ENCODE measurements around the gene ACSF3.

The ACSF3 gene

DNA sequence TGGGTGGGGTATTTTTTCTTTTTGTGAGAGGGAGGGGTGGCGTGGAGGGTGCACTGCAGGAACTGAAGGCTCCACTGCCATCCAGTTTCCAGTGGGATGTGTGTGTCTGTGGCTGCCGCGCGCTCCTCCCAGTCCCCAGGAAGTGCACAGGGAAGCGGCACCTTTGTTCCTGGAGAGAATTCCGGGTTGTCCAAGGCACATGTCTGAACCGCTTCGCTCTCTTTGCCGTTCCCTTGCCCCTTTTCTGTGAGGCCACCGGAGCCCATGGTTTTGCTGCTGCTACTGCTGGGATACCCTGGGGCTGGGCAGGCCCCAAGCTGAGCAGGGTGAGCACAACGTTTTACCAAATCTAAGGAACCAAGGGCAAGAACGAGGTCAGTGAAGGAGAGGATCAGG lies 19.5 kb downstream of the ACSF3 start:
- DNase-seq, result no peak

DNA sequence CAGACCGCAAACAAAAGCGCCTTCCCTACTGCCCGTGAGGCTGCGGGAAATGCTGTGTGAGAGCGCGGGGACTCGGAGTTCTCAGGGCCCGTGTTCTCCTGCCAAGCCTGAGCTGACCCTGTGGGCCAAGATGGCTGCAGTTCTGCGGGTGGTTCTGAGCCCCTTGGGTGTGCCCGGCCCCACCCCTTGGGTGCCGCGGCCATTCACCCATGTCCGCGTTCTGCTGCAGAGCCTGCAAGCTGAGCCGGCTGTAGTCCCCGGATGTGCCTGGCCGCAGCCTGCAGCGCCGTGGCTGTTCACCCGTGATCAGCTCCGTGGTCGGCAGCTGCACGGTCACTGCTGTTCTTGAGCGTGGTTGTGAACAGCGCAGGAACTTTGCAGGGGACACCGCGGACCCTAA lies 20.0 kb downstream of the ACSF3 start:
- no peak for DNase-seq

DNA sequence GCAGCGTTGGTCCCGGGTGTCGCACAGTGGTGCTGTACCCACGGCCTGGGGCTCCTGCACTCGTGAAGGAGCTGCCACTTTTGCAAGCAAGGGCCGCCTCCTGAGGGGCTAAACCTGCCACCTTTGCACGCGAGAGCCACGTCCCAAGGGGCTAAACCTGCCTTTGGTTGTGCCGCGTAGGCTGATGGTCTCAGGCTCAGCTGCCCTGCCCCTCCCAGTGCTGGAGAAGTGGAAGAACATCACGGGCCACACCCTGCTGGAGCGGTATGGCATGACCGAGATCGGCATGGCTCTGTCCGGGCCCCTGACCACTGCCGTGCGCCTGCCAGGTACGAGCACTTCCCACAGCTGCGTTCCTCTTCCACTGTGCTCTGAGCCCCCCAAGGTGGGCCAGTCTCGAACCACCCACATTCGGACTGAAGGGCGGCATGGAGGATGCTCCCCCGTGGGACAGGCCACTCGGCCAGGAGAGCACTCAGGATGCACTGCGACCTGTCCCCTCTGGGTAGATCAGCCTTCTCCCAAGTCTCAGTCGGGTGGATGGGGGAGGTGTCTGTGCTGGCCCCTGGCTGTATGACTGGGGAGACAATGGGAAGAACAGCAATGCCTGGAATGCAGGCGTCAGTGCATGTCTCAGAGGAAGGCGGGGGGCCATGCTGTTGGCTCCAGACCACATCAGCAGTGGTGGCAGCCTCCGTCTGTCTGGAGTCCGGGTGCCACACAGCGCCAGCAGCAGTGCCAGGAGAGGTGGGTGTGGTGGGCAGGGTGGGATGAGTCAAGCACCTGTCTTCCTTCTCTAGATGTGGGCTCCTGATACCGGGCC lies 20.7 kb downstream of the ACSF3 start:
- DNase-seq, result no peak

DNA sequence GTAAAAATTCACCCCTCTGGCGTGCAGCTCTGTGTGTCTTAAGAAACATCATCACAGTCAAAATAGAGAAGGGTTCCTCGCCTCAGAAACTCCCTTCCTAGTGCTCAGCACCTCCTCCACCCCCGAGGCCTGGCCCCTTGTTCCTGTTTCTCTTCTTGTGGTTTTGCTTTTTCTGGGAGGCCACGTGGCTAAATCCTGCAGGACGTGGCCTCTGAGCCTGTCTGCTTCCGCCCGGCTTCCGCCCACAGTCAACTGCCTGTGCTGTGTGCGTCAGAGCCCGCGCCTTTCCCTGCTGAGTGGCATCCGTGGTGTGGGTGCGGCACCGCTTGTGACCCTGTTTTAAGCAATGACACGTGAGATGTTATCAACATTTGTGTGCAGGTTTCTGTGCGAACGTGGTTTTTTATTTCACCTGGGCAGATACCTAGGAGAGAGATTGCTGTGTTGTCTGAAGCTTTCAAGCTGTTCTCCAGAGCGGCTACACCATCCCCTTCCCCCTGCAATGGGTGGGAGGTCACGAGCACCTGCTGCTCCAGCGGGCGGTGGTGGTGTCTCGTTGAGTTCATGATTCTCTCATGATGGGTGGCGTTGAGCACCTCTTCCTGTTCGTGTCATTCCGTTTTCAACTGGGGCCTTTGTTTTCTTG lies 21.7 kb downstream of the ACSF3 start:
- DNase-seq, result no peak

DNA sequence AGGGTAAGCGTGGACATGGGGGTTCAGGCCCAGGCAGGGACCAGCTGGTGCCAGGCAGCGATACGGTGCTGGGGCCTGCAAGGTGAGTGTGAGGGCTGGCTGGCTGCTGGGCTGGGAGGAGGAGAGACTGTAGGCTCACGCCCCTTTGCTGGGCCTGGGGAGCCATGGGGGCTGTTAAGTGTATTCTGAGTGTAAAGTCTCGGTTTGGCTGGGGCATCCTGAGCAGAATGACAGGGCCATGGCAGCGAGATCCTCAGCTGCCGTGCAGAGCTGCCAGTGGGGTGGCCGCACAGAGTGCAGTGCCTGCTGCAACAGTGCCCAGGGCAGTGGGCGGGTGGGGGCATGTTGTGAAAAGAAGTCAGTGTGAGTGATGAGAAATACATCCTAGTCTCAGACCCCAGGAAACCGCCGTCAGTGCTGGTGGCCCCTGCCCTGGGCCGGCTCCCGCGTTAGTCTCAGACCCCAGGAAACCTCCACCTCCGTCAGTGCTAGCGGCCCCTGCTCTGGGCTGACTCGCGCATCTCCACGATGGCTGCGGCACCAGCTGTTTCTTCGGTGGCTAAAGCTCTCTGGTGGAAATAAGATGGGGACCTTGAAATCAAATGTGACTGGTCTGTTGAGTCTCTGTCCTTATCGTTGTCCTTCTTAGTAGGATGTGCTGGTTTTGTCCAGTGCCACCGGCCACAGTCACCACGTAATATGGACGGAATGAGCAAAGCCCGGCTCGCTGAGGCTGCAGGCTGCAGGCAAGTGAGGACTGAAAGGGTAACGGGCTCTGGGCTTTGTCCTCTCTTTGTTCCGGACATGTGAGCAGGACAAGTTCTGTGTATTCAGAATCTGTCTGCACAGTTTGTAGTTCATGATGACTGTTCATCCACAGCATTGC lies 22.9 kb downstream of the ACSF3 start:
- no peak for DNase-seq

DNA sequence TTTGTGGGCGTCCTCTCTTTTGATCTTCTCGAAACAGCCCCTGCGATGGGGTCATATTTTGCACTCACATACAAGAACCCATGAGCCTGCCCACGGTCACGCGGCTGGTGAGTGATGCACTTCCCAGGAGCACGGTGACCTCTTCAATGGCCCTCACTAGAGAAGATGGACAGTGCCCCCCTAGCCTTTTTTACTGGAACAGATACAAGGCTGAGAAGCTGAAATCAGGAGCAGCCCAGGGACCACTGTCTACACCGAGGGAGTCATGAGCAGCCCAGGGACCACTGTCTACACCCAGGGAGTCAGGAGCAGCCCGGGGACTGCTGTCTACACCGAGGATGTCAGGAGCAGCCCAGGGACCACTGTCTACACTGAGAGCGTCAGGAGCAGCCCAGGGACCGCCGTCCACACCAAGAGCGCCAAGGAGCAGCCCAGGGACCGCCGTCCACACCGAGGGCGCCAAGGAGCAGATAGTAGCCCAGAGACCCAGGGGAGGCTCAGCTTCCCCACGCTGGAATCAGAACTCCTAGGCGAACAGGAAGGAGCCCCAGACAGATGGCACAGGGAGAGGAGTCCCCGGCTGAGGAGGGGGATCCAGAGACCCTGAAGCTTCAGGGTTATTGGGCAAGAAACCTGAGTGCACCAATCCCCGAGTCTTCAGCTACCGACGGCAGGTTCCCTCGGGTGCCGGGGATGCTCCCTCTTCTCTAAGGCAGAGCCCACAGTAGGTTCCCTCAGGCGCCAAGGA lies 23.7 kb downstream of the ACSF3 start:
- no peak for DNase-seq

DNA sequence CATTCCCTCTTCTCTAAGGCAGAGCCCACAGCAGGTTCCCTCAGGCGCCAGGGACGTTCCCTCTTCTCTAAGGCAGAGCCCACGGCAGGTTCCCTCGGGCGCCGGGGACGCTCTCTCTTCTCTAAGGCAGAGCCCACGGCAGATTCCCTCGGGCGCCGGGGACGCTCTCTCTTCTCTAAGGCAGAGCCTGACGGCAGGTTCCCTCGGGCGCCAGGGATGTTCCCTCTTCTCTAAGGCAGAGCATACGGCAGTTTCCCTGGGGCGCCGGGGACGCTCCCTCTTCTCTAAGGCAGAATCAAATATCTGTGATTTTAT lies 24.3 kb downstream of the ACSF3 start:
- DNase-seq, result no peak

DNA sequence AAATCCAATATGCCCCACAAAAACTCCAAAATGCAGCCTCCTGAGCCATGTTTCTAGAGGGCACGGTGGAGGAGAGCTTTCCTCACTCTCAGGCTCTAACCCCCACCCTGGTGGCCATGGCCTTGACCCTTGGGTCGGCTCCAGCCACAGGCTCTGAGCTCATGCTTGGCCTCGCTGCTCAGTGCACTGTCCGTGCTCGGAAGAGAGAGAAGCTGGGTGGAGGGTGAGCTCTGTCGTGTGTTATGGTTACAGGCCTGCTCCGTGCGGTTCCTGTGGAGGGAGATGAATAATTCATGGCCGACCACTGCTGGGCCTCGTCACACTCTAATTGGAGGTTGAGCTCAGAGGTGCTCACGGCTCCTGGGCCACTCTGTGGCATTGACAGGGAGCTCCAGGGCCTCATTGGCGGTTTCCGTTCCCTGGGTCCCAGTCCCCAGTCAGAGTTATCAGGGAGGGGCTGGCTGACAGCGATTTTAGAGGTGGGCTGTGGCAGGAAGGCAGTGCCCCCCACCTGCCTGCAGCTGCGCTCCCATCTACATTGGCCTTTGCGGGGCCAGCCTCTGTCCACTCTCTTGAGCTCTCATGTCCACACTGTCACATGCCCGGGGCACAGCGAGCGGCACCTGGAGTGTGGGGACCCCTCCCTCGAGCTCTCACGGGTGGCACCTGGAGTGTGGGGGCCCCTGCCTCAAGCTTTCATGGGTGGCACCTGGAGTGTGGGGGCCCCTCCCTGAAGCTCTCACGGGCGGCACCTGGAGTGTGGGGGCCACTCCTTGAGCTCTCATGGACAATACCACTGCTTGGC lies 24.9 kb downstream of the ACSF3 start:
- no peak for DNase-seq

DNA sequence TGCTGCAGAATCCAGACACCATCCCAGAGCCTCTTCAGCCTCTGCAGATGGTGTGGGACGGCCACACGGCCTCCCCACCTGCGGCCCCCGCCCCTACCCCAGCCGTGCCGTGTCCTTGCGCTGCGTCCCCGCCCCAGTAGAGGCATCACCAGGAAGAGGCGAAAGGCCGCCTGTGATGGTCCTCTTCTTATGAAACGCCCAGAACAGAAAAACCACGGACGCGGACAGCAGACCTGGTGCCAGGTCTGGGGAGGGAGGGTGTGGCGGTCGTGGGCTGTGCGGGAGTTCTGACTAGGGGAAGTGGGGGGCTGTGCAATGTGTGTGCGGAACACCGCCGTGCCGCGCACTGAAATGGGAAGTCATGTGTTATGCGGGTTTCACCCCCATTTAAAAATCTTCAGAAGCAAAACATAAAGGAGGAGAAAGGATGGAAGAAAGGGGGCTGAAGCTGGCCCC lies 25.5 kb downstream of the ACSF3 start:
- DNase-seq, result no peak

DNA sequence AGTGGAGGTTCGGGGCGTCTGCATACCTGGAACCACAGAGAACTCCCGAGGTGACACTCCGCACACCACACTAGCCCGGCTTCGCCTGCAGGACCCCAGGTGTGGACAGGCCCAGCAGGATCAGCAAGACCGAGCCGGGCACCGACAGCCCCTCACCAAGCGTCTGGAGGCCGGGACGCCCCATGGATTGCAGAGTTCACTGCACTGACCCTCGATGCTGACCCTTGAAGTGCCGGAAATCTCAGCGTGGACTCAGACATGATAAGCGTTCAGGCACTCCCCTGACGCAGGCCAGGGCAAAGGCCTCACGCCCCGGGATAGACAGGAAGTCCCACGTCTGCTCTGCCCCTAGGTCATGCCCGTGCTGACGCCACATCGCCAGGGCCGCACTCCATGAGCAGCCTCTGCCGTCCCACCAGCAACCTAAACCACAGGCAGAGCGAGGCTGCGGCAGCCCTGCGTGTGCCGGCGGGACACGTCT lies 26.0 kb downstream of the ACSF3 start:
- no peak for DNase-seq

DNA sequence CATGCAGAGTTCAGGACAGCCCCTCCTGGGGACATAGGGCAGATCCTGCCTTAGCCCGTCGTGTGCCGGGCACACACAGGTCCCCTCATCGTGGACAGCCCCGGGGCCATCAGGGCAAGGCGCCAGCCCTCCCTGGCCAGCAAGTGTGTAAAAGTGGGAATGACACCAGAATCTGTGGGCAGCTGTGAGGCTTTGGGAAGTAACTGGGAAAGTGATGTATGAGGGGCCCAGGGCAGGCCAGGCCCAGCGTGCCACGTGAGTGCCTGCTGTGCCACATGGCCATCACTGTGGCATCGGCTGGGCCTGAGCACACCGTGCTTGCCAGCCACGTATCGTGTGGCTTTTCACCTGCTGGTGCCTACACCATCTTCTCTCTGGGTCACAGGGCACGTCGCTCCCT lies 26.6 kb downstream of the ACSF3 start:
- no peak for DNase-seq

DNA sequence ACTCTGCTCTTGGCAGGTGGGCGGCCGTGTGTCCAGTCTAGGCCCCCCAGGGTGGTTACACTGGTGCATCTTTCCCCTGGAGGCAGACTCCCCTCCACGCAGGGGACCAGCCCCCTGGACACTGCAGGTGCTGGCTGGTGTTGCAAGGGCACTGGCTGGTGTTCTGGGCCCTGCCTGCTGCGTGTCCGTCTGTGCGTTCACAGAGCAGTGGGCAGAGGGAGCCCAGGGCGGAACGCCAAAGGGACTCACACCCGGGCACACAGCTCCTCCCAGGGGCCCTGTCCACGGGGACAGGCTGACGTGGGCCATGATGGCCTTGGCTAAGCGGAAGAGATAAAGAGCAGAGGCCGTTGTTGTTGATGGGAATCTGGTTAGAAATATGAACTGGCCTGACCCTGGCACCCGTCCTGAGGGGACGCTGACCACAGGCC lies 27.3 kb downstream of the ACSF3 start:
- no peak for DNase-seq

DNA sequence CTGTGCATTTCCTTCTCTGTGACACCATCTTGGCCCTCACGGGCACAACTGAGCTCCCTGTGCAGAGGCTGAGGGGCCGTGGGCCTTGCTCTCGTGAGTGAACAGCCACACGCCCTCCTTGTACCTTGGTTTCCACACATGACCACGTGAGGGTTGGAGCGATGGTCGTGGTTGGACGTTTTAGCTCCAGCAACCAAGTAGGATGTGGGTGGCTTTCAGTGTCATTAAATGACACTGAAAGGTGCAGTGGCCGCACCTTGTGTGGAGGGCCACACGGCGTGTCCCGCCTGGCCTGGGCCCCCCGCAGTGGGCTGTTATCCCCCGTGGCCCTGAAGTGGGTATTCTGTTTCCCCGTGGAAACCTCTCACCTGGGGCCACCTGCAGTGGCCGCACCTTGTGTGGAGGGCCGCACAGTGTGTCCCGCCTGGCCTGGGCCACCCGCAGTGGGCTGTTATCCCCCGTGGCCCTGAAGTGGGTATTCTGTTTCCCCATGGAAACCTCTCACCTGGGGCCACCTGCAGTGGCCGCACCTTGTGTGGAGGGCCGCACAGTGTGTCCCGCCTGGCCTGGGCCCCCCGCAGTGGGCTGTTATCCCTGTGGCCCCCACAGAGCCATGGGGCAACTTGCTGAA lies 28.2 kb downstream of the ACSF3 start:
- no peak for DNase-seq

DNA sequence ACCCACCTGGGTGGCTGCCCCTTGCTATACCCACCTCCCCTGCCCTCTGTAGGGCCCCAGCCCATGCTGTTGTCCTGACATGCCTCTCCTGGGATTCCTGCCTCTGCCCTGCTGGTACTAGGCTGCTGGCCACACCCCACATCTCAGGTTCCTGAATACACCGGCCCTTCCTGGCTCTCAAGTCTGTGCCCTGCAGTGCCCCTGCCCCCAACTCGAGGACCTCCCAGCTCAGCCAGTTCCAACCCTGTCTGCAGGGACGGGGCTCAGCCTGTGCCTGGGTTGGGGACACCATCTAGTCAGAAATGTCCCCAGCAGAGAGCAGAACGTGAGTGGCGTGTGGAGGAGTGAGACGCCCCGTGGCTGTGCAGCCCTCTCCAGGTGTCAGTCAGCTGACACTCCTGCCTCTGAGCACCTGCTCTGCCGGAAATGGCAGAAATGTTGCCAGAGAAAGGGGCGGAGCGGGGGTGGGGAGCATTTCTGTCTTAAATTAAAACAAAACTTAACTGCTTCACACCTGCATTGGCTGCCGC lies 28.7 kb downstream of the ACSF3 start:
- no peak for DNase-seq

DNA sequence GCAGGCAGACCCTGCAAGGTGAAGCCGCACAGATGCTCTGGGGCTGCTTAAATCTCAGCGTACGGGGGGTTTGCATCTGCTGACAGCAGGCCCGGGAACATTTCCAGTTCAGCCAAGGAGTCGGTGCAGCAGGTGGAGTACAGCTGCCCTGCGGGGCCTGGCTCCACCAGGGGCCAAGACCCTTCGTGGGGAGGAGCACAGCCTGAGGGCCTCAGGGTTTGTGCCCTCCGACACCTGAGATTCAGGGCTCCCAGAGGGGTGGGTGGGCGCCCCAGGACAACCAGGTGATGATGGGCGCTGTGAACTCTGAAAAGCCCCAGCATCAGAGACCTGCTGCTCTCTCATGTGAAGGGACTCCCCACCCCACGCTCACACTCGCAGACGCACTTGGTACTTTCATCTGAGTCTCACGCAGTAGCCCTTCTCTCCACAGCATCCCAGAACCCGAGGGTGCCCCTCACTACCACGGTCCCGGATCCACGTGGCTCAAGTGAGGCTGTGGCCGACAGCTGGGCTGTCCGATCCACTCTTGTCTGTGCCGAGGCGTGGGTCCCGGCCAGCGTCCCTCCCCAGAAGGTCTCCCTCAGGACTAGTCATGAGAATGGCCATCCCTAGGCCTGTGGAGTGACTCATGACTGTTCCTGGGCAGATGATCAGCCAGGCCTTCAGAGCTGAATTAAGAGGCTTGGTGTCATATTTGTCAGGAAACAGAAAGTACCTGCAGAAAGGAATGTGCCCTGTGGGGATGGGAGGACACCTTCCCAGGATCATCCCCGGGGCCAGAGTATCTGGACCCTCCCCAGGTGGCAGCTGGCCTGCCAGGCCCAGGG lies 29.6 kb downstream of the ACSF3 start:
- no peak for DNase-seq

DNA sequence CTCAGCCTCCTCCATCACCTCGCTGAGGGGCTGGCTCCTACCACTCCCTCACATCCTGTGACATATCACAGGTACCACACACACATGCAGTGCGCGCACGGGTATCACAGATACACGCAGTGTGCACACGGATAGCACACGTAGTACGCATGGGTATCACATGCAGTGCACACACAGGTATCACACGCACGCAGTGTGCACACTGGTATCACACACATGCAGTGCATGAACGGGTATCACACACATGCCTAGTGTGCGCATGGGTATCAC lies 30.1 kb downstream of the ACSF3 start:
- DNase-seq, result no peak

DNA sequence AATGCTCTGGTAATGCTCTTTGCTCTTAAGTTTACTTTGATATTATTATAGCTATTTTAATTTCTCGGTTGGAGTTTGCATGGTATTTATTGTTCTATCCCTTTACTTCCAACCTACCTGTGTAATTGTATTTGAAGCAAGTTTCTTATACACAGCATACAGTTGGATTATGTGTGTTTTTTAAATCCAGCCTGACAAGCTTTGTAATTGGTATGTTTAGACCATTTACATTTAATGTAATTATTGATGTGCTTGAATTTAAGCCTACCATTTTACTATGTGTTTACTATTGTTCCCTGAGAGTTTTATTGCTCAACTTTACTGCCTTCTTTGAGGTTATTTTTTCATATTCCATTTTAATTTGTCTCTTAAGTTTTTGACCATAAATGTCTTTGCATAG lies 35.7 kb downstream of the ACSF3 start:
- DNase-seq, result no peak

DNA sequence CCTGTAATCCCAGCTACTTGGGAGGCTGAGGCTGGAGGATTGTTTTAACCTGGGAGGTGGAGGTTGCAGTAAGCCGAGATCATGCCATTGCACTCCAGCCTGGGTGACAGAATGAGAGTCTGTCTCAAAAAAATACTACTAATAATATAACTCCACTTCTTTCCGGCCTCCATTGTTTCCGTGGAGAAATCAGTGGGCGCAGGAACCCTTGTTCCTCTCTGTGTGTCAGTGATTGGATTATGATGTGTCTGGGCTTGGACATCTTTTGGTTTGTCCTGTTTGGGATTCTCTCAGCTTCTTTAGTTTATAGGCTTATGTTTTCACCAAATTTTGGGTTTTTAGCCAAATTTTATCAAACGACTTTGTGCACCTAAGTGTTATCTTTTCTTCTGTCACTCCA lies 36.8 kb downstream of the ACSF3 start:
- DNase-seq, result no peak

DNA sequence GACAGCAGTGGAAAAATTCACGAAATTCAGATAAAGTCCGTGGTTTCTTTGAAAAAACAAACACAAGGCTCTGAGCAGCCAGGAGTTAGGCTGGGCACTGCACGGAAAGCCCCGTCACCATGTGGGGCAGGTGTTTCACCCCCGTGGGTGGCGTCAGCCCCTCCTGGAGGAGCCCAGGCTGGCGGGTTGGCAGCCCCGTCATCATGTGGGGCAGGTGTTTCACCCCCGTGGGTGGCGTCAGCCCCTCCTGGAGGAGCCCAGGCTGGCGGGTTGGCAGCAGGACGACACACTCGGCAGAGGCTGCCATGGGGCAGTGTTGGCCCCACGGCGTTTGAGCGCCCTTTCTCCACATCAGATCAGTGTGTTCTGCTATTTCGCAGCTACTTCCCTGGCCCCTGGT lies 38.1 kb downstream of the ACSF3 start:
- DNase-seq, result no peak

DNA sequence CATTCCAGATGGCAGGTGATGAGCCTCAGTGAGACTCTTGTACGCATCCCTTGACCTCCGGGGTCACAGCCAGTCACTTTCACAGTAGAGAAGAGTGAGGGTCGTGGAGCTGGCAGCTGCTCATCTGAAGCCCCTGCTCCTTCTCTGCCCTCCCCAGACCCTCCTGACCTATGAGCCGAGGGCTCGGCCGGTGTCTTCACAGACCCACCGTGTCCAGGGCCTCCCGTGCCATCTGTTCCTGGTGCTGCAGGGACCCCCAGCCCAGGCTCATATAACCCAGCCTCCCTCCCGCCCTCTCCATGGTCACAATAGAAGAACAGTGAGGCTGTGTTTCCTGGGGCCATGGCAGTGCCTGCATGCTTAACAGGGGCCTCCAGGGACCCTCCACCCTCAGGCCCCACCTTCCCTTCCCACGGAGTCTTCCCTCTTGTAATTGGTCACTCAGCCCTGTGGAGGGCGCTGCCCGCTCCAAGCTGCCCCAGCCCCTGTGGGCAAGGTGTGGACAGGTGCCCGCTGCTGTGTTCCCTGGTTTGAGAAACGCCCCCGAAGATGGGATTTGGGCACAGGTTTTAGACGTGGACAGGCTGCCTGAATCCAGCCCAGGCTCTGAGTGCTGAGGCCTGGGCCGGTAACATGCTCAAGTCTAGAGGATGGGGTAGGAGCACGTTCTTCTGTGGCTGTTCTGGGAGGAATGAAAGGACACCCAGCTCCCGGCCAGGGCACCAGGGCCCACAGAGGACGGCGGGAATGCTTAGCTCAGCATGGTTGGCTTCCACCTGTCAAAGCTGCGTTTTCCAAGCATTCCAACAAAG lies 38.7 kb downstream of the ACSF3 start:
- no peak for DNase-seq
